Gastroesophageal sphincter (tissue), 4 donors: ENCODE data around the gene OCSTAMP. TPM values are rescaled to one million over a fixed set of nuclear protein-coding genes. Genes with fewer than 3 reads are reported as not detected.

Experiments used
- ATAC-seq: fragments of 150-250 bp; one replicate; pipeline ENCODE4 v1.9.1; 2016; ENCODE audit warnings: mild to moderate bottlenecking, moderate library complexity
- H3K27ac ChIP-seq, 4 donors: fragments of 200-600 bp; sonication (generic) in 3 of 4; 1 replicate in 3 of 4; 2 replicates in 1 of 4; pipeline ENCODE4 v1.5.1; 2016 to 2019
- H3K27me3 ChIP-seq: fragments of 200-600 bp; sonication (generic); one replicate; pipeline ENCODE4 v1.5.1; 2019
- H3K36me3 ChIP-seq, 2 donors: fragments of 200-600 bp; sonication (generic); one replicate each; pipeline ENCODE4 v1.5.1; 2019; ENCODE audit warnings: control low read depth in 1 of 2
- H3K4me1 ChIP-seq, 3 donors: fragments of 200-600 bp; sonication (generic); 1 replicate in 2 of 3; 2 replicates in 1 of 3; pipeline ENCODE4 v1.5.1; 2016 to 2019; ENCODE audit warnings: control low read depth in 2 of 3
- H3K4me3 ChIP-seq, 2 donors: fragments of 200-600 bp; sonication (generic); one replicate each; pipeline ENCODE4 v1.5.1; 2019; ENCODE audit warnings: mild to moderate bottlenecking in 1 of 2, moderate library complexity in 1 of 2
- H3K9me3 ChIP-seq, 3 donors: fragments of 200-600 bp; sonication (generic); one replicate each; pipeline ENCODE4 v1.5.1; 2017 to 2019; ENCODE audit warnings: control low read depth in 2 of 3
- EP300 ChIP-seq: sonication (generic); formaldehyde crosslinking; IDR thresholded peaks from one replicate; pipeline ENCODE4 v1.6.1; 2017; ENCODE audit warnings: antibody characterized with exemption, mild to moderate bottlenecking
- POLR2A ChIP-seq, 2 donors: fragments of 450-650 bp; IDR thresholded peaks; one replicate each; pipeline ENCODE4 v1.6.1; 2017; ENCODE audit warnings: antibody characterized with exemption in 2 of 2, mild to moderate bottlenecking in 2 of 2, moderate library complexity in 1 of 2
- POLR2AphosphoS5 ChIP-seq: sonication (generic); formaldehyde crosslinking; IDR thresholded peaks from one replicate; pipeline ENCODE4 v1.6.1; 2017; ENCODE audit warnings: antibody characterized with exemption
- WGBS, 2 donors: methylation state at CpG; one replicate each; pipeline ENCODE4 v1.1.5; 2018; ENCODE audit warnings: low coverage in 1 of 2; 5-methylcytosine and 5-hydroxymethylcytosine counted together
- total RNA-seq, 4 donors: library from RNA; depleted of rRNA; stranded (reverse); fragments of >200 nt; gene quantifications; one replicate each; pipeline ENCODE4 v1.1.0, GENCODE V29; 2016
- TF ChIP-seq, protein P1 (sequence below), 4 experiments: fragments of 200-600 bp in 2 of 4; fragments of 450-650 bp in 2 of 4; sonication (generic) in 1 of 4; IDR thresholded peaks; one replicate each; pipeline ENCODE4 v1.5.1; 2017 to 2019; ENCODE audit warnings: antibody characterized with exemption in 4 of 4, mild to moderate bottlenecking in 2 of 4, moderate library complexity in 2 of 4

The OCSTAMP gene
- total RNA-seq, 4 donors from 2014 or later: not detected

DNA sequence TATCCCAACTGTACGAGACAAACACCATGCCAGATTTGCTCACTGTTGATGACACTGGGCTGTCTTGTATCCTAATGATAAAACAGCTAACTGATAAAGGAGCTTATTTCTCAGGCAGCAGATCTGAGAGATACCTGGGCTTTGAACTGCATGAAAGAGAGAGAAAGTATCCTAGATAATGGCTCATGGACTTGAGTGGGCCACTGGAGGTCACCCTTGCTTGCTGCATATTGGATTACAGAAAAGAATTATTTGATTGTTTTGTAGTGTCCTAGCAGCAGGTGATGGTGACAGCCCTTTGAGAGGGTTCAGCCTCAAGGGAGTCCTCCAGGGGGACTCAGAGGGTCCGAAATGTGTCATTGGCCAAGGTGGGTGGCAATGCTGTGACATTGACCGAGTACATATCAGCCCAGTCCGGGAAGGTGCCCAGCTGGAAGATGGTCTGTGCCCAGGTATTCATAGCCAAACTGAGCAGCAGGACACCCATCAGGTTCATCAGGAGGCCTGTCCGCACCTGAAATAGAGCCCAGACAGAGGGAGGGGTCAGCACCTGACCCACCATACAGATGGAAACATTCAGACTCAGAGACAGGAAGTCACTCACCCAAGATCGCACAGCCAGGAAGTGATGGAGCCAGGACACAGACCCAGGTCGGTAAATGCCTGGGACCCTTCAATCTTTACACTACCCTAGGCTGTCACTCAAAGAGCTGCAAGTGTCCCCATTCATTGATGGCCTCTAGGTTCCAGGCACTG is 9.4 kb upstream of the OCSTAMP start:
- no peak overlapping the region for H3K27ac ChIP-seq
- WGBS, 2 donors: 76 to 93% methylated on average over 3 to 4 of the region's 7 CpGs
- no peaks in the 10 kb centered on the region for H3K9me3 ChIP-seq
- TF ChIP-seq EP300 (no peak), POLR2A (IDR thresholded peaks at IDR 0.05) (no peak), POLR2AphosphoS5 (no peak)
- TF ChIP-seq, protein P1, sequence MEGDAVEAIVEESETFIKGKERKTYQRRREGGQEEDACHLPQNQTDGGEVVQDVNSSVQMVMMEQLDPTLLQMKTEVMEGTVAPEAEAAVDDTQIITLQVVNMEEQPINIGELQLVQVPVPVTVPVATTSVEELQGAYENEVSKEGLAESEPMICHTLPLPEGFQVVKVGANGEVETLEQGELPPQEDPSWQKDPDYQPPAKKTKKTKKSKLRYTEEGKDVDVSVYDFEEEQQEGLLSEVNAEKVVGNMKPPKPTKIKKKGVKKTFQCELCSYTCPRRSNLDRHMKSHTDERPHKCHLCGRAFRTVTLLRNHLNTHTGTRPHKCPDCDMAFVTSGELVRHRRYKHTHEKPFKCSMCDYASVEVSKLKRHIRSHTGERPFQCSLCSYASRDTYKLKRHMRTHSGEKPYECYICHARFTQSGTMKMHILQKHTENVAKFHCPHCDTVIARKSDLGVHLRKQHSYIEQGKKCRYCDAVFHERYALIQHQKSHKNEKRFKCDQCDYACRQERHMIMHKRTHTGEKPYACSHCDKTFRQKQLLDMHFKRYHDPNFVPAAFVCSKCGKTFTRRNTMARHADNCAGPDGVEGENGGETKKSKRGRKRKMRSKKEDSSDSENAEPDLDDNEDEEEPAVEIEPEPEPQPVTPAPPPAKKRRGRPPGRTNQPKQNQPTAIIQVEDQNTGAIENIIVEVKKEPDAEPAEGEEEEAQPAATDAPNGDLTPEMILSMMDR (IDR thresholded peaks at IDR 0.05): no peak
- ATAC-seq: no peak
- no peak overlapping the region for H3K4me3 ChIP-seq
- peaks cover 4% of the 10 kb centered on the region for H3K27me3 ChIP-seq
- H3K36me3 ChIP-seq: no peaks in the 10 kb centered on the region
- peaks cover 0 to 17% (median 2%) of the 10 kb centered on the region in 3 donors for H3K4me1 ChIP-seq

DNA sequence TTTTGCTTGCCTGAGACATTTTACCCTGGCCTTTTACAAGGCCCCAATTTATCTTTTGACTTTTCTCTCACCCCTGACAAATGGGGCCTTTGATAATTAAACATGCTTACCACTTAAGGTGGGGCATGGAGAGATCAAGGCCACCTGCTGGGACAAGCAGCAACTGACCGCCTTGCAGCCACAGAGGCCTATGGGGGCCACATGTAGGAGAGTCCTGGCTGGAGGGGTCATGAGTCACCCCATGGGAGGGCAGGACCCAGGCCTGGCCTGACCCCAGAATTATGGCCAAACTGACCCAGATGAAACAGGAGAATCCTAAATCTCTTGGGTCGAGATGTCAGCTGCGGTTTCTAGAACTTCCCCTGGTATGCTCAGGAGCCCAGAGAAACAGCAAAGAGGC is 8.5 kb upstream of the OCSTAMP start:
- Histone ChIP-seq H3K27ac (no peak overlapping the region), H3K9me3 (no peaks in the 10 kb centered on the region), H3K36me3 (no peaks in the 10 kb centered on the region), H3K27me3 (peaks cover 9% of the 10 kb centered on the region), H3K4me3 (no peak overlapping the region), H3K4me1 (peaks cover 0 to 17% (median 2%) of the 10 kb centered on the region in 3 donors)
- WGBS, 2 donors: 80 to 89% methylated on average over 1 to 3 of the region's 3 CpGs
- TF ChIP-seq POLR2A (IDR thresholded peaks at IDR 0.05) (no peak), POLR2AphosphoS5 (no peak), EP300 (no peak)
- TF ChIP-seq, protein P1 (IDR thresholded peaks at IDR 0.05): no peak
- no peak for ATAC-seq

DNA sequence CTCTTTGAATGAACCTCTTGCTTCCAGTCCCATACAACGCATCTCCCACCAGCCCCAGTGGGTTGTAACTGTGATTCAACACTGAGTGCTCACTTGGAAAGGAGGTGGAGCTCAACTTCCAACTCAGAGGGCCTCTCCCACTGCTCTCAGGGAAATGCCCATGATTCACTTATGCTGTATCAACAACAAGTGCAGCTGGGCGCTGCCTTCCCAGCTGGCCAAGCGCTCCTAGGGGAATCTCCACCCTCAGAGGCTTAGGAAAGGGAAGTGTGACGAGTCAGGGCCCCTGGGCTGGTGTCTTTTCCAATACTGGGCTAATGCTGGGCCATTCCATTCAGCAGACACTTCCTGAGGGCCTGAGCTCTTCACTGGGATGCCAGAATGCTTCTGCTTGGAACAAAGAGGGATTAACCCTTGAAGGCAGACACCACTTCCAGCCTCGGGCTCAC is 8.1 kb upstream of the OCSTAMP start:
- no peaks in the 10 kb centered on the region for H3K9me3 ChIP-seq
- H3K36me3 ChIP-seq: no peaks in the 10 kb centered on the region
- ATAC-seq: peak; percentile 68
- H3K27me3 ChIP-seq: peaks cover 9% of the 10 kb centered on the region
- no peak overlapping the region for H3K27ac ChIP-seq
- 20% methylated on average over 1 of the region's 5 CpGs; no CpG with 5 or more reads in 1 of the 2 donors for WGBS, 2 donors
- H3K4me1 ChIP-seq: peaks cover 0 to 17% (median 2%) of the 10 kb centered on the region in 3 donors
- H3K4me3 ChIP-seq: no peak overlapping the region
- no peak for TF ChIP-seq POLR2AphosphoS5
- no peak for TF ChIP-seq POLR2A (IDR thresholded peaks at IDR 0.05)
- TF ChIP-seq, protein P1 (IDR thresholded peaks at IDR 0.05): no peak
- TF ChIP-seq EP300: no peak

DNA sequence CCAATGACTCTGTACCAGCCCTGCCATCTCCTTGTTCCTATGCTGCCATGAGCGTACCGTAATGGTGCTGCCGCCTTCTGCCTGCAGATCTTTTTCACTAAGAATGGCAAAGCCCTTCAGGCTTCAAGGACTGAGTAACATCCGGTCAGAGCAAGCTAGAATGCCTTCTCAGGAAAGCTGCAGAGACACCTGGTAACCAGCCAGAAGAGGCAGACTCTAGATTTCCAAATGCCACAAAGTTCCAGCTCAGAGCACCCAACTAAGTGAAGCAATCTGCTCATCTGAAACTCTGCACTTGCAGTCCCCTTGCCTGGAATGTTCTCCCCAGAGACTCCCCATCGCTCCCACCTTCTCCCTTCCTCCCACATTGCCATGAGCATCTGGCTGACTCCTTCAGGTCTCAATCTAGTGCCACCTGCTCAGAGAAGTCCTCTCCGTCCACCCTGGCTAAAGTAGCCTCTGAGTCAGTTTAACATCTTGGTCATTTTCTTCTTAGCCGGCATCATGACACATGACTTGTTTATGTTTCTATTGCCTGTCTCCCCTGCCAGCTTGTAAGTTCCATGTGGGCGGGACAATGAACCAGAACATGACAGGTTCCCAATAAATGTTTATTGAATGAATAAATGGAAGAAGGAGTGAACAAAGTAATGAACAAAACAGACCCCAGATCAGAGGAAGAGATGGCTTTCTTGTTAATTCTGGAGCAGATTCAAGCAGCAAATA is 6.9 kb upstream of the OCSTAMP start:
- H3K27me3 ChIP-seq: peaks cover 9% of the 10 kb centered on the region
- no peaks in the 10 kb centered on the region for H3K36me3 ChIP-seq
- ATAC-seq: no peak
- H3K27ac ChIP-seq: no peak overlapping the region
- WGBS, 2 donors: 58 to 72% methylated on average over 2 to 4 of the region's 8 CpGs
- no peak overlapping the region for H3K4me3 ChIP-seq
- TF ChIP-seq, protein P1 (IDR thresholded peaks at IDR 0.05): no peak
- TF ChIP-seq POLR2A (IDR thresholded peaks at IDR 0.05): no peak
- TF ChIP-seq EP300: no peak
- no peak for TF ChIP-seq POLR2AphosphoS5
- no peaks in the 10 kb centered on the region for H3K9me3 ChIP-seq
- H3K4me1 ChIP-seq: peaks cover 0 to 8% (median 2%) of the 10 kb centered on the region in 3 donors
